Activated CD8-positive, alpha-beta memory T cell treated with anti-CD3 and anti-CD28 coated beads for 1 hour (primary cell): Measurements from ENCODE around the gene RAET1G.
"Not testable (repeated sequence)": the region's sequence is repeated elsewhere in the genome, so short reads cannot be mapped to it uniquely, and the experiment has no call there.

Experiments used
- DNase-seq, 2 donors: peaks; one replicate each; pipeline ENCODE4 v3.0.0-alpha.2; 2020; ENCODE audit warnings: low read depth in 1 of 2; ENCODE audit errors: extremely low read depth in 1 of 2

RAET1G gene

GRCh38 chr6:149897855-149898744, 24.8 kb downstream of the RAET1G start, which contains the start of gene RAET1E:
Gene RAET1E (minus strand): TSS chr6:149898113. CDS start chr6:149890901, 7,212 bp downstream.
- no peak for DNase-seq

GRCh38 chr6:149897015-149897697, 25.8 kb downstream of the RAET1G start:
- no peak for DNase-seq

GRCh38 chr6:149896491-149896890, 26.4 kb downstream of the RAET1G start:
- no peak for DNase-seq

GRCh38 chr6:149895833-149896271, 27.1 kb downstream of the RAET1G start:
- no peak for DNase-seq

- DNase-seq, result no peak
These were observed 27.8 kb downstream of the RAET1G start for GRCh38 chr6:149895048-149895590.

GRCh38 chr6:149891864-149892263, 31.1 kb downstream of the RAET1G start:
- not testable (repeated sequence) for DNase-seq

GRCh38 chr6:149891259-149891658, 31.7 kb downstream of the RAET1G start:
- no peak for DNase-seq

GRCh38 chr6:149890629-149891045, 32.3 kb downstream of the RAET1G start:
- DNase-seq, result no peak

- DNase-seq, result no peak
These were observed 33.6 kb downstream of the RAET1G start for GRCh38 chr6:149889326-149889725.

- DNase-seq, result no peak
These were observed 34.3 kb downstream of the RAET1G start for GRCh38 chr6:149888659-149889058.

GRCh38 chr6:149888093-149888492, 34.8 kb downstream of the RAET1G start:
- no peak for DNase-seq

GRCh38 chr6:149887343-149887742, 35.6 kb downstream of the RAET1G start:
- no peak for DNase-seq

- no peak for DNase-seq
These were observed 37.0 kb downstream of the RAET1G start for GRCh38 chr6:149885888-149886287.

- no peak for DNase-seq
These were observed 38.3 kb downstream of the RAET1G start for GRCh38 chr6:149884617-149885016.

GRCh38 chr6:149884215-149884614, 38.7 kb downstream of the RAET1G start:
- DNase-seq, result no peak

GRCh38 chr6:149881860-149882259, 41.1 kb downstream of the RAET1G start:
- no peak for DNase-seq

GRCh38 chr6:149881066-149881766, 41.7 kb downstream of the RAET1G start:
- DNase-seq, result no peak

- no peak for DNase-seq
These were observed 45.3 kb downstream of the RAET1G start for GRCh38 chr6:149877659-149878058.

- no peak for DNase-seq
These were observed 46.5 kb downstream of the RAET1G start for GRCh38 chr6:149876241-149876933.

- DNase-seq, result no peak
These were observed 50.7 kb downstream of the RAET1G start for GRCh38 chr6:149872233-149872632.
